Right lobe of liver (tissue), 6 donors: ENCODE measurements around the gene VSIG1. TPM values are rescaled to one million over a fixed set of nuclear protein-coding genes. Genes with fewer than 3 reads are reported as not detected.

Experiments used
- ATAC-seq, 4 donors: fragments of 200-7000 bp; cut with Tn5 transposase; one replicate each; pipeline ENCODE4 v1.9.1; 2020; ENCODE audit warnings: mild to moderate bottlenecking in 4 of 4, moderate library complexity in 4 of 4
- DNase-seq, 3 donors: peaks; one replicate each; pipeline ENCODE4 v3.0.0-alpha.2; 2020
- H3K27ac ChIP-seq, 3 donors: fragments of 200-600 bp; one replicate each; pipeline ENCODE4 v1.8.0; 2022
- H3K27me3 ChIP-seq, 2 donors: fragments of 200-600 bp; one replicate each; pipeline ENCODE4 v1.8.0; 2022
- H3K36me3 ChIP-seq, 4 donors: fragments of 200-600 bp; sonication (generic) in 1 of 4; one replicate each; pipeline versions ENCODE4 v1.5.1 to v1.8.0; 2017 to 2022; ENCODE audit warnings: control low read depth in 1 of 4
- H3K4me1 ChIP-seq, 4 donors: fragments of 200-600 bp; sonication (generic) in 1 of 4; one replicate each; pipeline versions ENCODE4 v1.5.1 to v1.8.0; 2017 to 2022; ENCODE audit warnings: control low read depth in 1 of 4
- H3K4me3 ChIP-seq, 3 donors: fragments of 200-600 bp; one replicate each; pipeline ENCODE4 v1.8.0; 2022
- H3K9me3 ChIP-seq, 4 donors: fragments of 200-600 bp; sonication (generic) in 1 of 4; one replicate each; pipeline versions ENCODE4 v1.5.1 to v1.8.0; 2017 to 2022; ENCODE audit warnings: control low read depth in 1 of 4
- CTCF ChIP-seq, 4 donors: fragments of 200-600 bp in 3 of 4; fragments of 450-650 bp in 1 of 4; IDR thresholded peaks; one replicate each; pipeline versions ENCODE4 v1.5.1 to v1.8.0; 2016 to 2022; ENCODE audit warnings: antibody characterized with exemption in 4 of 4, mild to moderate bottlenecking in 2 of 4
- POLR2A ChIP-seq: fragments of 450-650 bp; IDR thresholded peaks from one replicate; pipeline ENCODE4 v1.6.1; 2017; ENCODE audit warnings: antibody characterized with exemption, mild to moderate bottlenecking
- WGBS: methylation state at CpG from one replicate; pipeline ENCODE4 v1.1.6; 2018; ENCODE audit warnings: low coverage, low lambda C conversion rate; ENCODE audit not compliant: insufficient coverage; ENCODE audit errors: missing lambda C conversion rate; 5-methylcytosine and 5-hydroxymethylcytosine counted together
- intact Hi-C, 2 donors: fragments of 100-400 bp; cut with DNase I; formaldehyde crosslinking; loops; one replicate each; pipeline versions ENCODE4 v1.11.2 to v1.14.1; 2022
- total RNA-seq, 6 experiments: library from RNA; depleted of rRNA in 2 of 6; stranded (reverse); fragments of >200 nt in 2 of 6; fragmentation: NEBNext Ultra II Directional in 3 of 6; extraction: Animal tissue kit (Norgen Biotek cat#: 25700) in 3 of 6; gene quantifications; one replicate each; pipeline versions ENCODE4 v1.1.0 to v1.2.4, GENCODE V29; 2016 to 2023
- donor health status: DM: no; HTN: yes; CAD: no.
- donor health status: DM: no; HTN: no; CAD: no.
- donor health status: DM: no; HTN: no; CAD: no.
- donor health status: DM: no; HTN: yes; CAD: no.
- donor health status: DM: no; HTN: yes; CAD: no.

The VSIG1 gene
- total RNA-seq, 6 experiments from 2014 or later = not detected

DNA sequence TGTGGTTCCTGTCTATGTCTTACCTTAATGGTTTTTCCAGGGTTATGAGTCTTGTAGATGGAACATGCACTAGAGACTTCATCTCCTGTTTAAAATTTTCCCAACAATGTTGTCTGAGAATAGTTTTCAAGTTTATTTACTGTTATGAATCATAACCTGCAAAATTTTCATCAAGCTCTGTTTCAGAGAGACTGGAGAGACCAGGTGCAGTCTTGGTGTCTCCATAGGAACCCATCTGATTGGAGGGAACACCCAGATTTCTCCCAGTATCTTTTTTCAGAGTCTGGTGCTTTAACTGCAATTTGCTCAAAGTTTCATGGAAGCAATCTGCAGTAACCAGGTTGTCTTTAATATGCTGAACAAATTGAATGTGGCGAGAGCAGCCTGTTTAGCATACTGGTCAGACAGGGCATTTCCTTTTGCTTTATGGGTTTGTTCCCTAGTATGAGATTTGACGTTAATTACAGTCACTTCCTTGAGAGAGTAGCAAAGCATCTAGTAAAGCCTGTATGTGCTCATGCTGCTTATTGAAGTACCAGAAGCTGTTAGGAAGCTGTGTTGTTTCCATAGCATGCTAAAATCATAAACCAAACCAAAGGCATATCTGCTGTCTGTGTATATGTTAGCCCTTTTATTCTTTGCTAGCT is 18.8 kb upstream of the VSIG1 start:
- 28% methylated on average over 2 of the region's 2 CpGs for WGBS

DNA sequence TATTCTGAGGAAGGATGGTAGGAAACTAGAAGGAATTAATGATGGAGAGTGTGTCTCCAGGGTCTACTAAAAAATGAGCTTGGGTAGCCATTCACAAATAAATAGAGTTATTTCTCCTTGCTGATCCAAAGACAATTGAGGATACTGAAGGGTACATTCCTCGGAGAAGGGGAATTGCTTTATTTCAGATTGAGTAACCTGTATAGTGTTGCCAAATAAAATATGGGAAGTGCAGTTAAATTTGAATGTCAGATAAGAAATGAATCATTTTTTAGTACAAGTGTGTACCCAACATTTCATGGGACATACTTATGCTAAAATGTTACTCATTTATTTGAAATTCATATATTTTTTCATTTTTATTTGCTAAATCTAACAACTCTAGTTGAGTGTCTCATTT is 16.0 kb upstream of the VSIG1 start:
- ATAC-seq = no peak
- WGBS = 40% methylated on average over 1 of the region's 1 CpG
- Histone ChIP-seq H3K36me3 (no peaks in the 10 kb centered on the region), H3K27me3 (no peaks in the 10 kb centered on the region), H3K27ac (no peak overlapping the region), H3K9me3 (no peaks in the 10 kb centered on the region), H3K4me1 (no peaks in the 10 kb centered on the region), H3K4me3 (no peak overlapping the region)
- no peak for DNase-seq
- TF ChIP-seq POLR2A = no peak
- no peak for TF ChIP-seq CTCF (IDR thresholded peaks at IDR 0.05)
- intact Hi-C loops = no loop called here

More for the DNA sequence above, 18.8 kb upstream of the VSIG1 start:
- Histone ChIP-seq H3K27ac (no peak overlapping the region), H3K36me3 (no peaks in the 10 kb centered on the region), H3K4me3 (no peak overlapping the region), H3K4me1 (no peaks in the 10 kb centered on the region), H3K27me3 (no peaks in the 10 kb centered on the region), H3K9me3 (no peaks in the 10 kb centered on the region)
- intact Hi-C loops = no loop called here
- no peak for ATAC-seq
- TF ChIP-seq CTCF (IDR thresholded peaks at IDR 0.05) (no peak), POLR2A (no peak)
- DNase-seq = no peak

DNA sequence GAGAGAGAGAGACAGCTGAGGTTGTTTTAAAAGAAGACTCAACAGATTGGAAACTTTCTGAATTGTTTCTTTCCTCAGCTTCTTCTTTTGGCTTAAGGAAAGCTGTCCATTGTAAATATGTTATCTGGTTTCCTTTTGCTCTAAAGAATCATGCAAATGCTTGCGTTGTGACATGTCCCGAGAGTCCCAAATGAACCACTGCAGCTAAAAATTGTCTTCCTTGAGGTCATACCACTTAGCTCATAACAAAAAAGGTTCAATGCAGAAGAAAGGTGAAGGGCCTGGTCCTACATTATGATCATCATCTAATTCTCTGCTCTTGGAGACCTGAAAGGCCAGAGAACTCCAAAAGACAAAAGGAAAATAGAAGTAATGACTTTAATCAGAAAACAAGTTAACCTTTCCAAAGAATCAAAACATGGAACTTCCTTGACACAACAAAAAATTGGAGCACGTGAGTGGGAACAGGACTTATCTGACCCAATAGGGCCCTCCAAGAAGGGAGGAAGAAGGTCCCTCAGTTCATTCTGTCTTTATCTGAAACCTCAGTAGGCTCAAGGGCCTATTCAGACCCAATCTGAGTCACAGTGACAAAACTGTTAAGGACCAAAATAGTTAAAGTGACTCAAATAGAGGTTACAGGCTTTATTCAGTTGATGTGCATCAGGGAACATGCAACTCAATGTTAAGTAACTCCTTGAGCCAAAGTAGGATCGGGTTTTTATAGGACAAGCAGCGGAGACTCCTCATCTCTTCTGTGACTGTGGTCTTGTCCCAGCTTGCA is 14.7 kb upstream of the VSIG1 start:
- TF ChIP-seq POLR2A (no peak), CTCF (IDR thresholded peaks at IDR 0.05) (no peak)
- H3K4me1 ChIP-seq = no peaks in the 10 kb centered on the region
- WGBS = 78% methylated on average over 5 of the region's 5 CpGs
- intact Hi-C loops = no loop called here
- no peak overlapping the region for H3K4me3 ChIP-seq
- H3K27me3 ChIP-seq = no peaks in the 10 kb centered on the region
- DNase-seq (no peak), ATAC-seq (no peak)
- H3K36me3 ChIP-seq = no peaks in the 10 kb centered on the region
- H3K27ac ChIP-seq = no peak overlapping the region
- no peaks in the 10 kb centered on the region for H3K9me3 ChIP-seq

GRCh38 chrX:108032944-108033343 is 11.9 kb upstream of the VSIG1 start:
- Histone ChIP-seq H3K27ac (no peak overlapping the region), H3K4me3 (no peak overlapping the region), H3K4me1 (no peaks in the 10 kb centered on the region), H3K36me3 (no peaks in the 10 kb centered on the region), H3K27me3 (no peaks in the 10 kb centered on the region), H3K9me3 (no peaks in the 10 kb centered on the region)
- TF ChIP-seq CTCF (IDR thresholded peaks at IDR 0.05) = no peak
- TF ChIP-seq POLR2A = no peak
- ATAC-seq = no peak
- intact Hi-C loops = no loop called here
- no peak for DNase-seq
- 62% methylated on average over 2 of the region's 5 CpGs for WGBS
